Measurements from ENCODE around the gene ZNF692. TPM values are rescaled to one million over a fixed set of nuclear protein-coding genes. Genes with fewer than 3 reads are reported as not detected.

ZNF692 gene
- total RNA-seq, 1 donor from 2014 or later: 23.0 TPM

DNA sequence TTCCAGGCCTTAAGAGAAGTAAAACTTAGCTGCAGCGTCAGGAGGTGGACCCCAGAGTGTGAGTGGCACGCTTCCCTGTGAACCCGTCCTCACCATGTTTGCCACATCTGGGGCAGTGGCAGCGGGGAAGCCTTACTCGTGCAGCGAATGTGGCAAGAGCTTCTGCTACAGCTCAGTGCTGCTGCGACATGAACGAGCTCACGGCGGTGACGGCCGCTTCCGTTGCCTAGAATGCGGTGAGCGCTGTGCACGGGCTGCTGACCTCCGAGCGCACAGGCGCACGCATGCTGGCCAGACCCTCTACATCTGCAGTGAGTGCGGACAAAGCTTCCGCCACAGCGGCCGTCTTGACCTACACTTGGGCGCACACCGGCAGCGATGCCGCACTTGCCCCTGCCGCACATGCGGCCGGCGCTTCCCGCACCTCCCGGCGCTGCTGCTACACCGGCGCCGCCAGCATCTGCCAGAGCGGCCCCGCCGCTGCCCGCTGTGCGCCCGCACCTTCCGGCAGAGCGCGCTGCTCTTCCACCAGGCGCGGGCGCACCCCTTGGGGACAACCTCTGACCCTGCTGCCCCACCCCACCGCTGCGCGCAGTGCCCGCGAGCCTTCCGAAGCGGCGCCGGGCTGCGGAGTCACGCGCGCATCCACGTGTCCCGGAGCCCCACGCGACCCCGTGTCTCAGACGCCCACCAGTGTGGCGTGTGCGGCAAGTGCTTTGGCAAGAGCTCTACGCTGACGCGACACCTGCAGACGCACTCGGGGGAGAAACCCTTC, 11.5 kb downstream of the ZNF692 start:
- H3K36me3 ChIP-seq: peaks cover 64% of the 10 kb centered on the region
- H3K9me3 ChIP-seq (replicated peaks): no peaks in the 10 kb centered on the region
- H3K27ac ChIP-seq (replicated peaks): no peak overlapping the region
- no peak overlapping the region for H3K4me3 ChIP-seq
- DNase-seq: no peak
- intact Hi-C loops (cut with micrococcal nuclease): no loop called here
- H3K4me1 ChIP-seq: peaks cover 33% of the 10 kb centered on the region
- no peaks in the 10 kb centered on the region for H3K27me3 ChIP-seq (ENCODE audit: low read depth)
- TF ChIP-seq, protein P1, sequence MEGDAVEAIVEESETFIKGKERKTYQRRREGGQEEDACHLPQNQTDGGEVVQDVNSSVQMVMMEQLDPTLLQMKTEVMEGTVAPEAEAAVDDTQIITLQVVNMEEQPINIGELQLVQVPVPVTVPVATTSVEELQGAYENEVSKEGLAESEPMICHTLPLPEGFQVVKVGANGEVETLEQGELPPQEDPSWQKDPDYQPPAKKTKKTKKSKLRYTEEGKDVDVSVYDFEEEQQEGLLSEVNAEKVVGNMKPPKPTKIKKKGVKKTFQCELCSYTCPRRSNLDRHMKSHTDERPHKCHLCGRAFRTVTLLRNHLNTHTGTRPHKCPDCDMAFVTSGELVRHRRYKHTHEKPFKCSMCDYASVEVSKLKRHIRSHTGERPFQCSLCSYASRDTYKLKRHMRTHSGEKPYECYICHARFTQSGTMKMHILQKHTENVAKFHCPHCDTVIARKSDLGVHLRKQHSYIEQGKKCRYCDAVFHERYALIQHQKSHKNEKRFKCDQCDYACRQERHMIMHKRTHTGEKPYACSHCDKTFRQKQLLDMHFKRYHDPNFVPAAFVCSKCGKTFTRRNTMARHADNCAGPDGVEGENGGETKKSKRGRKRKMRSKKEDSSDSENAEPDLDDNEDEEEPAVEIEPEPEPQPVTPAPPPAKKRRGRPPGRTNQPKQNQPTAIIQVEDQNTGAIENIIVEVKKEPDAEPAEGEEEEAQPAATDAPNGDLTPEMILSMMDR (IDR thresholded peaks at IDR 0.05; ENCODE audit: borderline replicate concordance): no peak

DNA sequence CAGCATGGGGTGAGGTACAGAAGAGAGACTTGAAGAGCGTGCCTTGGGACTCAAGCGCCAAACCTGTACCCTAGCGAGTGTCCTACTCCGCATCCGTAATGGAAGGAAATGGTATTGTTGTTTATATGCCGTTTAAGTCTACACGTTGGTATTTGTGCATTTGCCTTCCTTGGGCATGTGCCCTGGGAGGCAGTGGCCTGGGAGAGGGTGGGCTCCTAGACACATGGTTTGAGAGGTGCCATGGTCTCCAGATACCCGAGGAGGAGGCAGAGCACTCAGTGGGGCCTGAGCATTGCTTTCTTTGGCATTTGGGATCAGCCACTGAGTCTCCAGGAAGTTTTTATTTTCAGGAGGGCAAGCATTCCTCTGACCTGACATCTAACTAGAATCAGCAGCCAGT, 14.4 kb downstream of the ZNF692 start:
- TF ChIP-seq, protein P1 (IDR thresholded peaks at IDR 0.05; ENCODE audit: borderline replicate concordance): no peak
- peaks cover 53% of the 10 kb centered on the region for H3K36me3 ChIP-seq
- H3K4me1 ChIP-seq: peaks cover 57% of the 10 kb centered on the region
- no peak overlapping the region for H3K4me3 ChIP-seq
- no peak for DNase-seq
- no peak overlapping the region for H3K27ac ChIP-seq (replicated peaks)
- intact Hi-C loops (cut with micrococcal nuclease): no loop called here
- H3K9me3 ChIP-seq (replicated peaks): no peaks in the 10 kb centered on the region
- no peaks in the 10 kb centered on the region for H3K27me3 ChIP-seq (ENCODE audit: low read depth)

DNA sequence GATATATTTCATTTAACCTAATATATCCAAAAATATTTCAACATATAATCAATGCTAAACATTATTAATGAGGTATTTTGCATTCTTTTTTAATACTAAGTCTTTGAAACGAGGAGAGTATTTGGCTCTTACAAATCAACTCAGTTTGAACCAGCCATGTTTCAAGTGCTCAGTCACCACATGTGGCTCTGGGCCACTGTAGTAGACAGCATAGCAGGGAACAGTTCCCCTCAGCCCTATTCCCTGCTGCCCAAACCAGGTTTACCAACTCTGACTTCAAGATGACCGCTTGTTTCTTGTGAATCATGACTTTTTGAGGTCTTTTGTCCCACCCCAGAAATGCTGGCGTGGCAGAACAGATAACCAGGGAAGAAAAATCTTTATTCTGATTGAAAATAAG, 15.2 kb downstream of the ZNF692 start:
- Histone ChIP-seq H3K4me1 (peaks cover 57% of the 10 kb centered on the region), H3K27ac (replicated peaks) (peak overlapping the region; percentile 65), H3K9me3 (replicated peaks) (no peaks in the 10 kb centered on the region), H3K36me3 (peaks cover 44% of the 10 kb centered on the region), H3K27me3 (ENCODE audit: low read depth) (no peaks in the 10 kb centered on the region), H3K4me3 (no peak overlapping the region)
- intact Hi-C loops (cut with micrococcal nuclease): no loop called here
- DNase-seq: no peak
- TF ChIP-seq, protein P1 (IDR thresholded peaks at IDR 0.05; ENCODE audit: borderline replicate concordance): no peak

DNA sequence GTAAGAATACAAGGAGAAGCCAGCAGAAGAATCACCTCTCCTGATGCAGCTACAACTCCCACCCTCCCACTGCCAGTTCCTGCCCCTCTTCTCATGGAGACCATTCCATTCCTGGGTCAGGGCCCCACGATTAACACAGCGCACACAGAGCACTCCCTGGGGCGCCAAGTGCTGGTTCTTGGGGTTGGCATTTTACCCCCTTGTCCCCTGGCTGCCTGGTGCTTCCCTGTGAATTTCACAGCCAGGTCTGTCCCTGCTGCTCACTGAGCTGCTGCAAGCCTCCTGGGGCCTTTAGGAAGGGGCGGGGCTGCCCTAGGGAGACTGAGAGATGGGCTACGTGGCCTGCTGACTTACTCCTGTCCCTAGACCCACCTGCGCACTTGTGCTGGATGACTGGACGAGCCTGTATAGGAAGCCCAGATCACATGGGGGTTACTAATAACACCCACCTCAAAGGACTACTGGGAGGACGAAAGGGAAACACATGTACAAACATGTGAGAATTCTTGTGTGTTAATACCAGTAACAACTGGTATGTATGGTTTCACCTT, 16.0 kb downstream of the ZNF692 start:
- peak overlapping the region; percentile 65 for H3K27ac ChIP-seq (replicated peaks)

DNA sequence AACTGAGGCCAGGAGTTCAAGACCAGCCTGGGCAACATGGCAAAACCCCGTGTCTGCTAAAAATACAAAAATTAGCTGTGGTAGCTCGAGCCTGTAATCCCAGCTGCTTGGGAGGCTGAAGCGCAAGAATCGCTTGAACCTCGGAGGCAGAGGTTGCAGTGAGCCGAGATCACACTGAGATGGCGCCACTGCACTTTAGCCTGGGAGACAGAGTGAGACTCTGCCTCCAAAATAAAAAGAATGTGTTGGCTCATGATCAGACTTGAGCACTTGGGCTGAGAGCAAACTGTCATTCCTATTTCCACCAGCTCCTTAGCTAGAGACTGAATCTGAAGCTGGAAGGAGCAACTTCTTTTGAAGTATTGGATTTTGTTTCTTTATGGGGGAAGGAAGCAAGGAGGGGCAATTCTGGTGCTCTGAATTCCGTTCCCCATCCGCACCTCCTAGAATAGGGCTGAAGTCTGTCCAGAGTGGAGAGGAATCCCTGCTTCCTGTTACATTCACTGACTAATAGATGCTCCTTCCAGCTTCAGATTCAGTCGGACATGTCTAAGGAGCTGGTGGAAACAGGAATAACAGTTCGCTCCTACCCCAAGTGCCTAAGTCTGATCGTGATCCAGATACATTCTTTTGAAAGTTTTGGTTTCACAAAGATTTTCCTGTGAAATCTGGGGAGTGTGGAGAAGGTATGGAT, 17.0 kb downstream of the ZNF692 start:
- peaks cover 68% of the 10 kb centered on the region for H3K4me1 ChIP-seq
- TF ChIP-seq, protein P1 (IDR thresholded peaks at IDR 0.05; ENCODE audit: borderline replicate concordance): peak; percentile 65
- peak overlapping the region; percentile 8 for H3K4me3 ChIP-seq
- no peak for DNase-seq
- intact Hi-C loops (cut with micrococcal nuclease): no loop called here
- no peaks in the 10 kb centered on the region for H3K27me3 ChIP-seq (ENCODE audit: low read depth)
- peaks cover 26% of the 10 kb centered on the region for H3K36me3 ChIP-seq
- H3K9me3 ChIP-seq (replicated peaks): no peaks in the 10 kb centered on the region
- peak overlapping the region; percentile 65 for H3K27ac ChIP-seq (replicated peaks)

More for the DNA sequence above, 16.0 kb downstream of the ZNF692 start:
- no peaks in the 10 kb centered on the region for H3K27me3 ChIP-seq (ENCODE audit: low read depth)
- H3K36me3 ChIP-seq: peaks cover 36% of the 10 kb centered on the region
- H3K4me1 ChIP-seq: peaks cover 60% of the 10 kb centered on the region
- no peaks in the 10 kb centered on the region for H3K9me3 ChIP-seq (replicated peaks)
- TF ChIP-seq, protein P1 (IDR thresholded peaks at IDR 0.05; ENCODE audit: borderline replicate concordance): no peak
- no peak overlapping the region for H3K4me3 ChIP-seq
- DNase-seq: no peak
- intact Hi-C loops (cut with micrococcal nuclease): no loop called here
